ENCODE data around the gene FBXL16. TPM values are rescaled to one million over a fixed set of nuclear protein-coding genes. Genes with fewer than 3 reads are reported as not detected.

Gene FBXL16
- total and polyA plus RNA-seq, 9 of the 15 experiments (the other 6 are each of a cell fraction or from before 2014, with no cell fraction given) = 0.21 to 8.2 (median 1.7) TPM

GRCh38 chr16:684071-684794 lies 21.4 kb downstream of the FBXL16 start, which contains the start of gene JMJD8 (continued):
- TF ChIP-seq ZNF609 (CRISPR knock-in tag; IDR thresholded peaks at IDR 0.05; ENCODE audit: borderline replicate concordance) (0 out of 2 replicates have a peak, but pooled peaks have one; percentile 47), ATF2 (CRISPR knock-in tag; IDR thresholded peaks at IDR 0.05) (0 out of 2 replicates have a peak, but pooled peaks have one; percentile 4), NR2C1 (IDR thresholded peaks at IDR 0.05) (peak; percentile 90), NR2C1 (tag; IDR thresholded peaks at IDR 0.05) (peak; percentile 94), TFAP4 (CRISPR knock-in tag; IDR thresholded peaks at IDR 0.05; ENCODE audit: borderline replicate concordance) (peak; percentile 86; the same call in 1 of the 2 replicates), CREB5 (CRISPR knock-in tag; IDR thresholded peaks at IDR 0.05) (no peak), ETV5 (CRISPR knock-in tag; IDR thresholded peaks at IDR 0.05; ENCODE audit: low read depth) (peak; percentile 58), VEZF1 (CRISPR knock-in tag; IDR thresholded peaks at IDR 0.05) (peak; percentile 71), ARNT (IDR thresholded peaks at IDR 0.05) (no peak), ARID3A (IDR thresholded peaks at IDR 0.05; ENCODE audit: borderline replicate concordance, low read depth, low read length) (no peak), HOXB6 (CRISPR knock-in tag; IDR thresholded peaks at IDR 0.05; ENCODE audit: borderline replicate concordance) (no peak), RBFOX2 (IDR thresholded peaks at IDR 0.05; ENCODE audit: low read depth, low read length) (peak; percentile 83), ZFX (CRISPR knock-in tag; IDR thresholded peaks at IDR 0.05) (peak; percentile 69)

Data from K562 (cell line).